Fibroblast of mammary gland (primary cell): ENCODE data around the gene PAH.

Experiments used
- DNase-seq: peaks from one replicate; pipeline ENCODE4 v3.0.0-alpha.2; 2010; ENCODE audit warnings: low read depth
- H3K4me3 ChIP-seq: 2 replicates; pipeline ENCODE4 v1.5.1; 2011; ENCODE audit warnings: low read depth, mild to moderate bottlenecking, low read length, moderate library complexity; ENCODE audit not compliant: control insufficient read depth
- CTCF ChIP-seq: conservative IDR thresholded peaks from 2 replicates; pipeline ENCODE4 v1.5.1; 2011; ENCODE audit warnings: low read depth, low read length, inconsistent platforms; ENCODE audit not compliant: control insufficient read depth, insufficient read depth

PAH gene

DNA sequence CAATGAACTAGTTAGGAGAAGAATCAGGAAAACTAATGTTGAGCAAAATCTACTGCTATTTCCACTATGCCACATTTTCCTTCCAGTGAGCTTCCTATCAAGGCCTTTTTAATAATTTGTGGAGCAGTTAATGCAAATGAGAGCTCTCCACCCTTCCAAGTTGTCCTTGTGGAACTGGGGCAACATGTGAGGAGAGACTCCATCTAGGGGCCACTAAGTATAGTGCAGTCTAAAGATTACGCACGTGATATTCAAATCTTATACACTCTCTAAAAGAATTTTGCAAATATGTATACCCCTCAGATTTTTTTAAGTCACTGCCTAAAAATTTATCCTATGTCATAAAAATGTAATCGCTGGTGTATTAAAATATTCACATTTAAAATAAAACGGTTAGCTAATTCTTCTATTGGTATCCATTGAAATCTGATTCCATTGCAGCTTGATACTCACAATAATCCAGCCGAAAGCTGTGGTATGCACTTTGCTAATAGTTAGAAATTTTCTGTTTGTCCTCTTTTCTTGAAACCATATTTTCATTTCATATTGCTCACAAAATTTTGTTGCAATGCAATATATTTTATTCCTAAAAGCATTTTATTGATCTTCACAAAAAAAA lies 100.1 kb downstream of the PAH start:
- no peak overlapping the region for H3K4me3 ChIP-seq
- DNase-seq = peak; percentile 34
- TF ChIP-seq CTCF = peak; percentile 78

GRCh38 chr12:102814691-102815367 lies 102.2 kb downstream of the PAH start:
- H3K4me3 ChIP-seq = no peak overlapping the region
- no peak for TF ChIP-seq CTCF
- no peak for DNase-seq

DNA sequence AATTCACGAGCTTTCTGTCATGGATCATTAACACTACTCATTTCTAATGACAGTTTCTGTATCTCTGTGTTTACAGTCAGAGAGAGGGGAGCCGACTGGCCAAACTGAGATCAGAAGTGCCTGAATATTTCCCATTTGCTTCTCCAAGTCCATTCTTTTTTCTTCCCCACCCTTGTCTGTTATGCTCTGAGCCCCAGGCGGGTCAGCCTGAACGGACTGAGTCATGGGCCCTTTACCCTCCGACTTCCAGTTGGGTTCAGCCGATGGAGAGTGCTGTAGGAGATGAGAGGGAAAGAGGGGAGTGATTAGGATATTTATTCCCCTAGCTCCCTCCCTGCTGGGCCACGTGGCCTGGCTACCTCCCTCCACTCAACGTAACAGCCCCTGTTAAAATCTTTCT lies 104.7 kb downstream of the PAH start:
- TF ChIP-seq CTCF = no peak
- no peak overlapping the region for H3K4me3 ChIP-seq
- no peak for DNase-seq

DNA sequence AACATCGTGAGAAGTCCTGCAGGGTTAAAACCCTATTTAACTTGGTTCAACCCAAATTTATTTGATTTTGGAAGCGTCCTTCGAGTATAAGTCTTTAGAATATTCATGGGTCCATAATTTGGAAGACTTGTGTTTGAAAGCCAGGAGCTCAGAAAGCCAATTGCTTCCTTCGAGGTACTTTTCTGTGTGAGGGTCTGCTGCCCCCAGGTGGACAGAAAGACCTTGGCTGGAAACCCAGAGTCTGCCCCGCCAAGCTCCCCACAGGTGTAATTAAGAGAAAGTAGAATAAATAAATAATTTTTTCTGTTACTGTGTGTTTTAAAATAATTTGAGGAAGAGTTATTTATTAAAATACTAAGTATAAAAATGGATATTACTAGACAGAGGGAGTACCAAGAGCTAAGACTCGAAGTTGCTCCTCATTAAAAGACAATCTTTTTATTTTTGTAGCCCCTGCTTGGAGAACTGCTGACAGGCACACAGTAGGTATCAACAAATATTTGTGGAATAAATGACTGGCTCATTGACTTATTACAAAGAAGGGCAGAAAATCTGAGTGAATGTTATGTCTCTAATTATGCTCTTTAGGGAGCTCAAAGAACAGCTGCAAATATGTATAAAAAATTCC lies 105.8 kb downstream of the PAH start:
- DNase-seq = peak; percentile 2
- H3K4me3 ChIP-seq = no peak overlapping the region
- TF ChIP-seq CTCF = peak; percentile 30

GRCh38 chr12:102808412-102808811 lies 108.6 kb downstream of the PAH start:
- H3K4me3 ChIP-seq = no peak overlapping the region
- TF ChIP-seq CTCF = no peak

GRCh38 chr12:102806592-102806991 lies 110.5 kb downstream of the PAH start:
- TF ChIP-seq CTCF = no peak
- no peak overlapping the region for H3K4me3 ChIP-seq

More at GRCh38 chr12:102808412-102808811, 108.6 kb downstream of the PAH start:
- DNase-seq = no peak

More at GRCh38 chr12:102806592-102806991, 110.5 kb downstream of the PAH start:
- no peak for DNase-seq
